ENCODE measurements around the gene ENTPD6. TPM values are rescaled to one million over a fixed set of nuclear protein-coding genes. Genes with fewer than 3 reads are reported as not detected.

The ENTPD6 gene
- total RNA-seq, 1 experiment from 2014 or later: 211 TPM

DNA sequence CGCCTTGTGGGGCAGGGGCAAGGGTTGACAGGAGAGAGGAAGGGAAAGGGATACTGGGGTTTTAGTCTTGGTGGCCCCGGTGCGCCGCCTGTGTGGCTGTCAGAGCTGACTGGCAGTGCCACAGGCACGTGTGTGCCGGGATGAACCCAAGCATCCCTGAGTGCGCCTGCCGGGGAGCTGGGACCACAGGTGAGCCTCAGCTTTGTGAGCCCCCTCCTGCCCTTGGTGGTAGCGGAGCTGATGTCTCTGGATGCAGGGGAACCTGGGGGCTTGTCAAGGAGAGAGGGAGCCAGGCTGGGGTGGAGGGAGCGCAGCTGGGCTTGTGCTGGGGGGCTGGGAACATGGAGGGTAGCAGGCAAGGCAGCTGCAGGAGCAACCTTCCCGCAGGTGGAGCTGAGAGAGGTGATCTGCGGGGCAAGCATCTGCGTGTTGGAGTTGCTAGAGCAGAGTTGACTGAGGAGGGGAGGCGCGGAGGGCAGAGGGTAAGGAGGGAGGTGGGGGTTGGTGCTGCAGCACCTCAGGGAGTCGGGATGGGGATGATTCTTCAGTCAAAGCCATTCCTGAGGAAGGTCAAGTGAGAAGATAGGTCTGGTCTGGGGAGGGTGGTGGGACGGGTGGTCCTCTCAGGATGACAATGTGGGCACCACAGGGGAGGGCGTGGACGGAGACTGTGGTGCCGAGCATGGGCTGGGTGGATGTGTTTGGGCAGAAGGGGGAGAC, 80.5 kb downstream of the ENTPD6 start:
- no peak for DNase-seq (ENCODE audit: low spot score)

Small RNA genes lying within 50 kb of the gene (small RNA-seq; reads per million reads assigned to genes)
- not detected for gene AL035252.4
- not detected for gene AL121772.2
- not detected for gene RF00019

Other genes starting within 250 kb of the ENTPD6 start
- not detected in 2 replicates for gene CST7, start 246.4 kb upstream of the ENTPD6 start, total RNA-seq (2014; rRNA removed; shearing (Covaris generic))
- 92.6 and 93.8 TPM in 2 replicates for gene APMAP, start 203.0 kb upstream of the ENTPD6 start, total RNA-seq (2014; rRNA removed; shearing (Covaris generic))
- gene ACSS1, start 137.6 kb upstream of the ENTPD6 start, total RNA-seq (2014; rRNA removed; shearing (Covaris generic)): 39.9 and 47.0 TPM in 2 replicates
- gene VSX1, start 113.6 kb upstream of the ENTPD6 start, total RNA-seq (2014; rRNA removed; shearing (Covaris generic)): not detected in 2 replicates
- gene PYGB, start 52.4 kb downstream of the ENTPD6 start, total RNA-seq (2014; rRNA removed; shearing (Covaris generic)): 629 and 663 TPM in 2 replicates
- gene ABHD12, start 195.1 kb downstream of the ENTPD6 start, total RNA-seq (2014; rRNA removed; shearing (Covaris generic)): 93.6 and 105 TPM in 2 replicates
- 20.2 and 21.1 TPM in 2 replicates for gene GINS1, start 212.0 kb downstream of the ENTPD6 start, total RNA-seq (2014; rRNA removed; shearing (Covaris generic))

Measured in HT-29 (cell line).